ENCODE results near the gene DDAH2.

- no peak for TF ChIP-seq ZNF274 (IDR thresholded peaks at IDR 0.05; ENCODE audit: low read depth, low read length)
- TF ChIP-seq YY1 (IDR thresholded peaks at IDR 0.05; ENCODE audit: insufficient read depth, insufficient read length), result no peak
- TF ChIP-seq SUZ12 (IDR thresholded peaks at IDR 0.05; ENCODE audit: extremely low read depth, insufficient read depth, insufficient read length), result no peak
These were observed 7.6 kb downstream of the DDAH2 start, which contains the start of gene LY6G6C for GRCh38 chr6:31721351-31722020.

Measured in NT2/D1 (cell line).